Naive B cell (primary cell): ENCODE measurements around the gene NT5C1A. TPM values are rescaled to one million over a fixed set of nuclear protein-coding genes. Genes with fewer than 3 reads are reported as not detected.
A peak's percentile ranks its signal among the peaks of the same experiment; 100 is the strongest.

ENCODE experiments used
- ATAC-seq, 2 donors: fragments of 150-1000 bp; cut with Tn5 transposase; 2 replicates each; pipeline ENCODE4 v1.10.0; 2021; ENCODE audit warnings: low read depth in 2 of 2, mild to moderate bottlenecking in 2 of 2, moderate library complexity in 2 of 2
- DNase-seq: peaks from one replicate; pipeline ENCODE4 v3.0.0; 2022
- H3K27ac Mint-ChIP-seq, 6 donors: one replicate each; pipeline ENCODE4 v1.8.0; 2020 to 2022; ENCODE audit warnings: mild to moderate bottlenecking in 6 of 6, mixed read lengths in 6 of 6, moderate library complexity in 5 of 6, inconsistent platforms in 2 of 6
- H3K27me3 Mint-ChIP-seq, 3 donors: one replicate each; pipeline ENCODE4 v1.8.0; 2021 to 2022; ENCODE audit warnings: mixed read lengths in 3 of 3, mild to moderate bottlenecking in 1 of 3
- H3K36me3 Mint-ChIP-seq, 2 donors: one replicate each; pipeline ENCODE4 v1.8.0; 2020 to 2022; ENCODE audit warnings: mixed read lengths in 2 of 2, inconsistent platforms in 1 of 2, mild to moderate bottlenecking in 1 of 2
- H3K4me1 Mint-ChIP-seq, 3 donors: one replicate each; pipeline ENCODE4 v1.8.0; 2020 to 2022; ENCODE audit warnings: mixed read lengths in 3 of 3, inconsistent platforms in 1 of 3, mild to moderate bottlenecking in 1 of 3, moderate library complexity in 1 of 3
- H3K4me3 Mint-ChIP-seq, 8 donors: one replicate each; pipeline ENCODE4 v1.8.0; 2020 to 2022; ENCODE audit warnings: mild to moderate bottlenecking in 8 of 8, mixed read lengths in 8 of 8, moderate library complexity in 8 of 8, inconsistent platforms in 2 of 8
- H3K9me3 Mint-ChIP-seq, 7 donors: one replicate each; pipeline ENCODE4 v1.8.0; 2020 to 2022; ENCODE audit warnings: mixed read lengths in 7 of 7, mild to moderate bottlenecking in 5 of 7, inconsistent platforms in 2 of 7, moderate library complexity in 1 of 7
- polyA plus RNA-seq, 6 donors: library from polyadenylated mRNA; unstranded; fragments of 300-500 nt; fragmentation: Illumina TruSeq; gene quantifications; one replicate each; pipeline ENCODE4 v1.2.3, GENCODE V29; 2021; ENCODE audit warnings: low read depth in 6 of 6

Gene NT5C1A
- polyA plus RNA-seq, 6 donors from 2014 or later, result not detected

GRCh38 chr1:39625462-39626273 lies 46.2 kb downstream of the NT5C1A start:
- H3K36me3 Mint-ChIP-seq, result no peaks in the 10 kb centered on the region
- ATAC-seq, result no peak
- no peaks in the 10 kb centered on the region for H3K9me3 Mint-ChIP-seq
- no peak overlapping the region for H3K4me3 Mint-ChIP-seq
- H3K4me1 Mint-ChIP-seq, result no peaks in the 10 kb centered on the region
- peaks cover 23 to 36% (median 25%) of the 10 kb centered on the region in 3 donors for H3K27me3 Mint-ChIP-seq
- DNase-seq, result no peak
- H3K27ac Mint-ChIP-seq, result no peak overlapping the region

- no peaks in the 10 kb centered on the region for H3K4me1 Mint-ChIP-seq
- no peak for DNase-seq
- no peak overlapping the region for H3K27ac Mint-ChIP-seq
- peaks cover 25 to 30% (median 25%) of the 10 kb centered on the region in 3 donors for H3K27me3 Mint-ChIP-seq
- ATAC-seq, result no peak
- H3K36me3 Mint-ChIP-seq, result no peaks in the 10 kb centered on the region
- no peak overlapping the region for H3K4me3 Mint-ChIP-seq
- no peaks in the 10 kb centered on the region for H3K9me3 Mint-ChIP-seq
Observed at GRCh38 chr1:39625009-39625408, 46.9 kb downstream of the NT5C1A start.

- H3K9me3 Mint-ChIP-seq, result no peaks in the 10 kb centered on the region
- no peak overlapping the region for H3K27ac Mint-ChIP-seq
- peaks cover 21 to 38% (median 25%) of the 10 kb centered on the region in 3 donors for H3K27me3 Mint-ChIP-seq
- no peak overlapping the region for H3K4me3 Mint-ChIP-seq
- no peaks in the 10 kb centered on the region for H3K4me1 Mint-ChIP-seq
- DNase-seq, result no peak
- no peaks in the 10 kb centered on the region for H3K36me3 Mint-ChIP-seq
- ATAC-seq, result no peak
Observed at GRCh38 chr1:39623053-39623452, 48.9 kb downstream of the NT5C1A start.

- no peaks in the 10 kb centered on the region for H3K36me3 Mint-ChIP-seq
- H3K27ac Mint-ChIP-seq, result no peak overlapping the region
- DNase-seq (no peak), ATAC-seq (no peak)
- H3K4me3 Mint-ChIP-seq, result no peak overlapping the region
- H3K4me1 Mint-ChIP-seq, result no peaks in the 10 kb centered on the region
- H3K9me3 Mint-ChIP-seq, result no peaks in the 10 kb centered on the region
- H3K27me3 Mint-ChIP-seq, result peaks cover 28 to 42% (median 28%) of the 10 kb centered on the region in 3 donors
Observed at GRCh38 chr1:39622427-39622826, 49.5 kb downstream of the NT5C1A start.

GRCh38 chr1:39620659-39621165 lies 51.2 kb downstream of the NT5C1A start:
- no peaks in the 10 kb centered on the region for H3K4me1 Mint-ChIP-seq
- DNase-seq, result no peak
- H3K4me3 Mint-ChIP-seq, result no peak overlapping the region
- no peak overlapping the region for H3K27ac Mint-ChIP-seq
- no peaks in the 10 kb centered on the region for H3K36me3 Mint-ChIP-seq
- peaks cover 31 to 54% (median 33%) of the 10 kb centered on the region in 3 donors for H3K27me3 Mint-ChIP-seq
- H3K9me3 Mint-ChIP-seq, result no peaks in the 10 kb centered on the region
- ATAC-seq, result no peak

GRCh38 chr1:39617488-39618049 lies 54.3 kb downstream of the NT5C1A start:
- no peaks in the 10 kb centered on the region for H3K4me1 Mint-ChIP-seq
- no peak overlapping the region for H3K4me3 Mint-ChIP-seq
- H3K27me3 Mint-ChIP-seq, result peaks cover 20 to 26% (median 24%) of the 10 kb centered on the region in 3 donors
- ATAC-seq (no peak), DNase-seq (no peak)
- no peaks in the 10 kb centered on the region for H3K9me3 Mint-ChIP-seq
- no peaks in the 10 kb centered on the region for H3K36me3 Mint-ChIP-seq
- H3K27ac Mint-ChIP-seq, result no peak overlapping the region

- H3K4me1 Mint-ChIP-seq, result no peaks in the 10 kb centered on the region
- H3K36me3 Mint-ChIP-seq, result no peaks in the 10 kb centered on the region
- no peak overlapping the region for H3K27ac Mint-ChIP-seq
- no peak for ATAC-seq
- H3K27me3 Mint-ChIP-seq, result peaks cover 19 to 25% (median 20%) of the 10 kb centered on the region in 3 donors
- no peak overlapping the region for H3K4me3 Mint-ChIP-seq
- no peaks in the 10 kb centered on the region for H3K9me3 Mint-ChIP-seq
- no peak for DNase-seq
Observed at GRCh38 chr1:39615086-39615673, 56.7 kb downstream of the NT5C1A start.

GRCh38 chr1:39614488-39614887 lies 57.4 kb downstream of the NT5C1A start:
- ATAC-seq (no peak), DNase-seq (no peak)
- H3K9me3 Mint-ChIP-seq, result no peaks in the 10 kb centered on the region
- no peaks in the 10 kb centered on the region for H3K36me3 Mint-ChIP-seq
- H3K27me3 Mint-ChIP-seq, result peaks cover 19 to 25% (median 24%) of the 10 kb centered on the region in 3 donors
- no peak overlapping the region for H3K27ac Mint-ChIP-seq
- no peak overlapping the region for H3K4me3 Mint-ChIP-seq
- H3K4me1 Mint-ChIP-seq, result peaks cover under 1 to 3% (median 3%) of the 10 kb centered on the region in 3 donors

GRCh38 chr1:39613250-39613649 lies 58.7 kb downstream of the NT5C1A start:
- DNase-seq (no peak), ATAC-seq (no peak)
- Mint-ChIP-seq H3K4me3 (no peak overlapping the region), H3K27ac (peak overlapping the region in 1 of 6 donors; percentile 21), H3K27me3 (peaks cover 17 to 27% (median 19%) of the 10 kb centered on the region in 3 donors), H3K4me1 (peaks cover 4 to 5% (median 5%) of the 10 kb centered on the region in 3 donors), H3K9me3 (peaks cover 0 to 2% (median 0%) of the 10 kb centered on the region in 7 donors), H3K36me3 (no peaks in the 10 kb centered on the region)

GRCh38 chr1:39609618-39610331 lies 62.1 kb downstream of the NT5C1A start:
- H3K4me1 Mint-ChIP-seq, result peaks cover 5 to 10% (median 9%) of the 10 kb centered on the region in 3 donors
- DNase-seq (peak; percentile 30), ATAC-seq (peak; percentile 85 to 87)
- peaks cover 0 to 2% (median 0%) of the 10 kb centered on the region in 7 donors for H3K9me3 Mint-ChIP-seq
- no peak overlapping the region for H3K4me3 Mint-ChIP-seq
- no peak overlapping the region for H3K27ac Mint-ChIP-seq
- H3K27me3 Mint-ChIP-seq, result peaks cover 0 to 18% (median 6%) of the 10 kb centered on the region in 3 donors
- H3K36me3 Mint-ChIP-seq, result no peaks in the 10 kb centered on the region

Other genes starting within 250 kb of the NT5C1A start
- gene BMP8A, start 180.5 kb downstream of the NT5C1A start, polyA plus RNA-seq, result 1 to 10 TPM in 1 of 6 donors, under 1 TPM in 1, not detected in 4; 0.95 to 1.3 TPM
- gene PABPC4, start 95.3 kb downstream of the NT5C1A start, polyA plus RNA-seq, result 10 to 100 TPM in 5 of 6 donors, 1 to 10 TPM in 1; 8.0 to 32.3 (median 15.9) TPM
- not detected for gene HEYL, start 32.5 kb downstream of the NT5C1A start, polyA plus RNA-seq
- gene HPCAL4, start 19.3 kb upstream of the NT5C1A start, polyA plus RNA-seq, result not detected
- 100 to 1,000 TPM in 2 of 6 donors, 10 to 100 TPM in 4; 52.8 to 118 (median 82.0) TPM for gene PPIE, start 66.8 kb upstream of the NT5C1A start, polyA plus RNA-seq
- gene OXCT2, start 99.2 kb upstream of the NT5C1A start, polyA plus RNA-seq, result 1 to 10 TPM in 1 of 6 donors, under 1 TPM in 2, not detected in 3; 0.47 to 2.3 (median 0.92) TPM
- gene BMP8B, start 116.8 kb upstream of the NT5C1A start, polyA plus RNA-seq, result under 1 TPM in 4 of 6 donors, not detected in 2; 0.09 to 0.84 (median 0.31) TPM
- gene TRIT1, start 211.4 kb upstream of the NT5C1A start, polyA plus RNA-seq, result 10 to 100 TPM in 1 of 6 donors, 1 to 10 TPM in 5; 4.4 to 10.2 (median 6.9) TPM
- under 1 TPM in 2 of 6 donors, not detected in 4; 0.12 to 0.36 TPM for gene MYCL, start 229.8 kb upstream of the NT5C1A start, polyA plus RNA-seq